Right cardiac atrium (tissue), 5 donors: ENCODE results near the gene SP6. TPM values are rescaled to one million over a fixed set of nuclear protein-coding genes. Genes with fewer than 3 reads are reported as not detected.

Experiments used
- ATAC-seq, 2 donors: fragments of 200-7000 bp; cut with Tn5 transposase; one replicate each; pipeline versions ENCODE4 v1.8.0 to v1.9.1; 2020; ENCODE audit warnings: moderate library complexity in 2 of 2, mild to moderate bottlenecking in 1 of 2
- DNase-seq, 3 donors: peaks; one replicate each; pipeline ENCODE4 v3.0.0-alpha.2; 2020
- H3K27ac ChIP-seq: one replicate; pipeline ENCODE4 v1.5.1; 2013; ENCODE audit warnings: mild to moderate bottlenecking, low read length, control low read depth, moderate library complexity
- H3K27me3 ChIP-seq: one replicate; pipeline ENCODE4 v1.6.1; 2013; ENCODE audit not compliant: control insufficient read depth, insufficient read depth
- H3K4me1 ChIP-seq: one replicate; pipeline ENCODE4 v1.6.1; 2013; ENCODE audit warnings: low read length; ENCODE audit not compliant: control insufficient read depth, insufficient read depth
- H3K4me3 ChIP-seq: one replicate; pipeline ENCODE4 v1.5.1; 2013; ENCODE audit warnings: low read length, control low read depth
- H3K9me3 ChIP-seq: one replicate; pipeline ENCODE4 v1.6.1; 2013; ENCODE audit warnings: low read length; ENCODE audit not compliant: control insufficient read depth
- WGBS: extraction: QIAGEN DNeasy Blood & Tissue Kit; methylation state at CpG from one replicate; pipeline ENCODE4 v1.1.7; 2013; 5-methylcytosine and 5-hydroxymethylcytosine counted together
- intact Hi-C, 4 donors: fragments of 100-400 bp; cut with DNase I; formaldehyde crosslinking; loops; one replicate each; pipeline versions ENCODE4 v1.11.0 to v1.14.0; 2022 to 2023
- polyA plus RNA-seq: library from polyadenylated mRNA; stranded (reverse); fragments of 200-250 nt; gene quantifications from one replicate; pipeline ENCODE4 v1.2.3, GENCODE V29; 2013
- total RNA-seq, 4 donors: library from RNA; stranded (reverse); fragmentation: NEBNext Ultra II Directional; extraction: Animal tissue kit (Norgen Biotek cat#: 25700); gene quantifications; one replicate each; pipeline ENCODE4 v1.2.1, GENCODE V29; 2021
- donor health status: healthy with polysubstance abuse.
- donor health status: DM: no; HTN: yes; CAD: no.
- donor health status: DM: no; HTN: no; CAD: no.
- donor health status: DM: no; HTN: yes; CAD: no; lungs with severe emphysema.
- donor health status: DM: yes; HTN: yes; CAD: no.

Gene SP6
- total and polyA plus RNA-seq, 5 donors, result 0.29 to 3.6 (median 0.40) TPM

DNA sequence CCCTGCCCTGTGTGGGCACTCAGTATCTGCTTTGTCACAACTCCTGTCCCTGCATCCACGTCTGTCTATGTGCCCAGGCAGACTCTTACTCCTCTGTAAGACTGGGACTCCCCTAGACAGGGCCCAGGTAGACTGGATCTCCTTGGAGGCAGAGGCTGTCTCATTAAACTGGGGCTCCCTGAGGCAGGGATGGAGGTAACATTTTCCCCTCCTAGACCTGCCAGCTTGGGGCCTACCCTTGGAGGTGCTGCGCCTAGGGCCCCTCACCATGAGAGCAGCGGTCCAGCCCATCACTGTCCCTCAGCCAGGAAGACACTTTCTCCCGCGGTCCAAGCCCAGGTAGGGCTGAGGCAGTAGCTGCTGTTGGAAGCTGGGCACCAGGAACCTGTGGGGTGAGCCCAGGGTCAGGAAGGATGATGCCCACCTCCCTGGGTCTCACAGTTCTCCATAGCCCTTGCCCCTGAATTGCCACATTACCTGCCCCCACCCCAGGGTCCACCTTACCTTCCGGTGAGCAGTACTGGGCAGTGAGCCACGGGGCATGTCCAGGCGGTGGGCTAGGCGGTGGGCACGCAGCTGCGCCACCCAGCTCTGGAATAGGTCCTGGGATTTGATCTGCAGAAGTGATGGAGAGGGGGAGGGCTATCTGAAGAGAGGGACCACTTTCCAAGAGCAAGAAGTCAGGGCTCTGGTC lies 32.8 kb downstream of the SP6 start:
- ATAC-seq (no peak), DNase-seq (no peak)
- Histone ChIP-seq H3K4me1 (peaks cover 9% of the 10 kb centered on the region), H3K9me3 (no peaks in the 10 kb centered on the region), H3K27ac (no peak overlapping the region), H3K27me3 (no peaks in the 10 kb centered on the region), H3K4me3 (no peak overlapping the region)
- intact Hi-C loops, result no loop called here
- WGBS, result 92% methylated on average over 11 of the region's 11 CpGs

DNA sequence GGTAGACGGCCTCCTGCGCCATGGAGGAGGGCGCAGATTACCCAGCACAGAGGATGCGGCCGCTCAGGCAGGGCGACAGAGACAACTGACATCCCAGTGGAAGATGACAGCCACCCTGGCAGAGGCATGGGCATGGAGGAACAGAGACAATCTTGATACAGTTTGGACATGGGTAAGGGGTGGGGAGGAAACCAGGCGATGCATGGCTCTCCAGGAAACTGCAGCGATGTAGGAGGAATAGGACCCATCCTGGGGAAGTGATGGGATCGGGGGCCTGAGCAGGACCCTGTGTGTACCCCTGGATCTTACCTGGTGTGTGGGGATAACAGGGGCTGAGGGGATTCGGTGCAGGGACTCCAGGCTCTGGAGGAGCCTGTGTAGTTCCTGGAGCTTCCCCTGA lies 34.0 kb downstream of the SP6 start:
- no peak overlapping the region for H3K27ac ChIP-seq
- DNase-seq (no peak), ATAC-seq (no peak)
- no peak overlapping the region for H3K4me3 ChIP-seq
- H3K9me3 ChIP-seq, result no peaks in the 10 kb centered on the region
- H3K4me1 ChIP-seq, result peaks cover 6% of the 10 kb centered on the region
- intact Hi-C loops, result no loop called here
- no peaks in the 10 kb centered on the region for H3K27me3 ChIP-seq
- 94% methylated on average over 10 of the region's 10 CpGs for WGBS

DNA sequence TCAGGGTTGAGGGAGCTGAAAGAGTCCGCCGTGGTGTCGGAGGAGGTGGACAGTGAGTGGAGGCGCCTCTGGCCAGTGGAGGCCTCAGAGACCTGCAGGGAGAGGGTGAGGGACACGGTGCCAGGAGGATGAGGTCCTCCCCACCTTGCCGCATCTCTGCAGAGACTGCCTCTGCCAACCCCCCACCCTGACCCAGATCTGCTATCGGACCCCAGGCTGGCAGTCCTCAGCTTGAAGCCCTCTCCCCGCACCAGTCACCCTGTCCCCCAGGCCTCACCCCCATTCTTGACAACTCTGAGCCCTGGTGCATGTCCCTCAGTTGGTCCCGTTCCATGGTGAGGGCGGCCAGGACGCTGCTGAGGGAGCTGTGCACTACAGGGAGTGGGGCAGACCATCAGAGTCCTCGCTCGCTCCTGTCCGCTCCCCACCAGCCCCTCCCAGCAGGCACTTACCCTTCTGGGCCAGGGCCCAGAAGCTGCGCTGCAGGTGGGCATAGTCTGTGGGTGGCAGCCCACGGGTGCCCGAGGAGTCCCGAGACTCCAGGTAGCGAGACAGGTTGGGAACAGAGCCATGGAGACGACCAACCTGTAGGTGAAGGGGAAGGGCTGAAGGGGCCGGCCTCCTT lies 34.7 kb downstream of the SP6 start:
- intact Hi-C loops, result no loop called here
- WGBS, result 92% methylated on average over 21 of the region's 21 CpGs

DNA sequence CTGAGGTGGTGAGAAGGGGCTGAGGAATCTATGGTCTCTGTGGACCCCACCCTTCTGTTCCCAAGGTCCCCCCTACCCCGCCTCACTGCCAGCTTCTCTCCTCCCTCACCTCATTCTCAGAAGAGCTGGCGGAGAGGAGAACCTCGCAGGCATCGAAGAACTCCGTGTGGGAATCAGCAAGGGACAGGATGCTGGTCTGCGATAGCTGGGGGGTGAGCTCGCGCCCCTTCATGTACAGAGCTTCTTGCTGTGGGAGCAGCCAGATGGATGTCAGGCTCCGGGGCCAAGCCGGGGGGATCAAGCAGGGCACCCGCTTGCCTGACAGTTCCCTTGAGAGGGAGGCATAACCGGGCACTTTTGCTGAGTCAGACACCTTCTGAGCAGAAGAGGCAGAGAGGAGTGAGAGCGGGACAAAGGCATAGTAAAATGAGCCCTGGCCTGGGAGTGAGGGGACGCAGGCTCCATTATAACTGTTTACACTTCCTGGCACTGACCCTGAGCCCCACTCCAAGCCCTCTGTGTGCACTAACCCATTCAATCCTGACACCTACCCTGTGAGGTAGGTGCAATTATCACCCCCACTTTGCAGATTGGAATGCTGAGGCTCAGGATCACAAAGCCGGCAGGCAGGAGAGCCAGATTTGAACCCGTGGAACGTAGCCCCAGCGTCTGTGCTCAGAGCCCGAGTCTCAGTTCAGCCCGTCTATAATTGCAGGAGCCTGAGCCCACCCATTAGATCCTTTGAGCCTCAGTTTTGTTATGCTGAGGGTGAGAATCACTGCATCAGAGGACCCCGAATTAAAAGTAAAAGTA lies 35.7 kb downstream of the SP6 start:
- intact Hi-C loops, result no loop called here
- 92% methylated on average over 21 of the region's 21 CpGs for WGBS
- ATAC-seq, result no peak

More for the DNA sequence above, 34.7 kb downstream of the SP6 start:
- Histone ChIP-seq H3K4me1 (peaks cover 3% of the 10 kb centered on the region), H3K4me3 (no peak overlapping the region), H3K27ac (no peak overlapping the region), H3K9me3 (no peaks in the 10 kb centered on the region), H3K27me3 (no peaks in the 10 kb centered on the region)
- peak in 1 of 3 donors; percentile 52 for DNase-seq
- ATAC-seq, result no peak

GRCh38 chr17:47813512-47814031 lies 37.4 kb downstream of the SP6 start:
- WGBS, result 96% methylated on average over 22 of the region's 22 CpGs
- Histone ChIP-seq H3K9me3 (no peaks in the 10 kb centered on the region), H3K27me3 (no peaks in the 10 kb centered on the region), H3K4me1 (no peaks in the 10 kb centered on the region), H3K27ac (no peak overlapping the region), H3K4me3 (no peak overlapping the region)
- ATAC-seq, result no peak
- DNase-seq, result no peak
- intact Hi-C loops, result no loop called here

More for the DNA sequence above, 35.7 kb downstream of the SP6 start:
- Histone ChIP-seq H3K4me1 (peaks cover 3% of the 10 kb centered on the region), H3K27ac (no peak overlapping the region), H3K27me3 (no peaks in the 10 kb centered on the region), H3K4me3 (no peak overlapping the region), H3K9me3 (no peaks in the 10 kb centered on the region)
- no peak for DNase-seq

DNA sequence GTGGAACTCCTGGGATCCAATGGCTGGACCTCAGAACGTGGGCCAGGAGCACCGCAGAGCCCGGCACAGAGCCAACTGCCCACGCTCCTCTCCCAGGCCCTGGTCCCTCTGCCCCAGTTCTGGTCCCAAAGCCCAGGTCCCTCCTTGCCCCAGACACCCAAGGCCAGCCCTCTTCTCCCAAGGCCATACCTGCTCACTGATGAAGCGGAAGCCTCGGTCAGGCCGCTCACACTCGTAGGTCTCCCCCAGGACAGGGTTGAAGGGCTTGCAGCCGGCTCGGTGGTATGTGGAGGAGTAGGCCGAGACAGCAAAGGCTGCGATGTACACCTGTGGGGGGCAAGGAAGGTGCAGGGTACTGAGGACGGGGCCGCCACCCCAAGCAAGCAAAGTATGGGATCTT lies 37.9 kb downstream of the SP6 start:
- 93% methylated on average over 14 of the region's 14 CpGs for WGBS
- no peak overlapping the region for H3K4me3 ChIP-seq
- no peak for ATAC-seq
- H3K4me1 ChIP-seq, result no peaks in the 10 kb centered on the region
- intact Hi-C loops, result no loop called here
- no peaks in the 10 kb centered on the region for H3K27me3 ChIP-seq
- H3K9me3 ChIP-seq, result no peaks in the 10 kb centered on the region
- no peak for DNase-seq
- H3K27ac ChIP-seq, result no peak overlapping the region

DNA sequence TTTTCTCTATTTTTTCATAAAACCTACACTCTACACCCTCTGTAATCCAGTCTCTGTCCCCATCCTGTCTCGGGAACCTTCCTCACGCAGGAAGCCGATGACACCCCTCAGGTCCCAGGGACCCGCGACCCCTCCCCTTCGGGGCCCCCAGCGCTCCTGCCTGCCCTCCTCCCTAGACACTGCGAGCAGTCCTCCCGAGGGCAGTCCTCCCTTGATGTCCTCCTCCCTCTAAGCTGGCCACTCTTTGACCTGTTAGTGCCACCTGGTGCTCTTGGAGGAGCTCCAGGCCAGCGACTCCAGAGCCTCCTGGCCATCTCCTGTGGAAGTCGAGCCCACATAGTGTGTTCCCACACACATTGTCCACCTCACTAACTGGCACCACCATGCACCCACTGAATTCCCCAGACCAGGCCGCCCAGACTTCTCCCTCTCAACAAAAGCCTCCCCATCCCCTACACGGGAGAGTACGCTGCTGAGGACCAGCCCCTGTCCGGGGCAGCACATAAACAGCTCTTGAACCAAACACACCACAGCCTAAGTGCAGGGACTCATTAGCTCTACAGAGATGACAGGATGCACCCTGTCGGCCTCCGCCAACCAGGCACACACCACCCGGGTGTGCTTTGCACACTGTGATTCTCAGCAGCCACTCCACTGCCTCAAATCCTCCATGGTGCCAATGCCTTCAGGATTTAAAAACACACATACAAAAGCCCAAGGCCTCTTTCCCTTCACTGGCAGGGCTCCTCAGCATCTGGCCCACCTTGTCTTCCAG lies 38.6 kb downstream of the SP6 start:
- intact Hi-C loops, result no loop called here
- 85% methylated on average over 18 of the region's 18 CpGs for WGBS
- Histone ChIP-seq H3K9me3 (no peaks in the 10 kb centered on the region), H3K27me3 (no peaks in the 10 kb centered on the region), H3K27ac (no peak overlapping the region), H3K4me3 (no peak overlapping the region), H3K4me1 (no peaks in the 10 kb centered on the region)
- ATAC-seq (no peak), DNase-seq (no peak)

- intact Hi-C loops, result no loop called here
- H3K4me1 ChIP-seq, result no peaks in the 10 kb centered on the region
- no peak overlapping the region for H3K27ac ChIP-seq
- no peak overlapping the region for H3K4me3 ChIP-seq
- H3K27me3 ChIP-seq, result no peaks in the 10 kb centered on the region
- no peaks in the 10 kb centered on the region for H3K9me3 ChIP-seq
- no peak for DNase-seq
- WGBS, result 68% methylated on average over 7 of the region's 7 CpGs
- ATAC-seq, result no peak
These were observed 39.3 kb downstream of the SP6 start for GRCh38 chr17:47811709-47812108.

- Histone ChIP-seq H3K4me1 (no peaks in the 10 kb centered on the region), H3K4me3 (no peak overlapping the region), H3K27me3 (no peaks in the 10 kb centered on the region), H3K9me3 (no peaks in the 10 kb centered on the region), H3K27ac (no peak overlapping the region)
- intact Hi-C loops, result no loop called here
- ATAC-seq (peak; percentile 8 to 14), DNase-seq (no peak)
- 65% methylated on average over 9 of the region's 9 CpGs for WGBS
These were observed 39.9 kb downstream of the SP6 start for GRCh38 chr17:47810901-47811635.

- Histone ChIP-seq H3K9me3 (no peaks in the 10 kb centered on the region), H3K27ac (no peak overlapping the region), H3K4me3 (no peak overlapping the region), H3K4me1 (peaks cover 2% of the 10 kb centered on the region), H3K27me3 (no peaks in the 10 kb centered on the region)
- intact Hi-C loops, result no loop called here
- 65% methylated on average over 10 of the region's 10 CpGs for WGBS
- peak in 1 of 3 donors; percentile 38 for DNase-seq
- peak in 1 of 2 donors; percentile 27 for ATAC-seq
These were observed 40.7 kb downstream of the SP6 start for GRCh38 chr17:47810200-47810821.
